Spleen (tissue), 7 donors: Measurements from ENCODE around the gene ZEB2.

Experiments used
- POLR2A ChIP-seq, 3 donors: fragments of 450-650 bp; IDR thresholded peaks; one replicate each; pipeline ENCODE4 v1.5.1; 2017; ENCODE audit warnings: antibody characterized with exemption in 3 of 3, mild to moderate bottlenecking in 1 of 3
- TF ChIP-seq, protein P1 (sequence below), 11 experiments: fragments of 200-600 bp in 7 of 11; fragments of 450-650 bp in 4 of 11; sonication (generic) in 4 of 11; IDR thresholded peaks in 8 of 11; conservative IDR thresholded peaks in 3 of 11; 1 replicate in 7 of 11; 2 replicates in 4 of 11; pipeline versions ENCODE4 v1.4.0 to v1.8.0; 2016 to 2021; ENCODE audit warnings: antibody characterized with exemption in 11 of 11, inconsistent platforms in 4 of 11, mild to moderate bottlenecking in 1 of 11
- donor health status: DM: no; HTN: no; CAD: no; lungs with moderate emphysema.
- donor health status: DM: no; HTN: no; CAD: no.
- donor health status: DM: no; HTN: no; CAD: no.

- no peak for TF ChIP-seq POLR2A (IDR thresholded peaks at IDR 0.05)
- TF ChIP-seq, protein P1, sequence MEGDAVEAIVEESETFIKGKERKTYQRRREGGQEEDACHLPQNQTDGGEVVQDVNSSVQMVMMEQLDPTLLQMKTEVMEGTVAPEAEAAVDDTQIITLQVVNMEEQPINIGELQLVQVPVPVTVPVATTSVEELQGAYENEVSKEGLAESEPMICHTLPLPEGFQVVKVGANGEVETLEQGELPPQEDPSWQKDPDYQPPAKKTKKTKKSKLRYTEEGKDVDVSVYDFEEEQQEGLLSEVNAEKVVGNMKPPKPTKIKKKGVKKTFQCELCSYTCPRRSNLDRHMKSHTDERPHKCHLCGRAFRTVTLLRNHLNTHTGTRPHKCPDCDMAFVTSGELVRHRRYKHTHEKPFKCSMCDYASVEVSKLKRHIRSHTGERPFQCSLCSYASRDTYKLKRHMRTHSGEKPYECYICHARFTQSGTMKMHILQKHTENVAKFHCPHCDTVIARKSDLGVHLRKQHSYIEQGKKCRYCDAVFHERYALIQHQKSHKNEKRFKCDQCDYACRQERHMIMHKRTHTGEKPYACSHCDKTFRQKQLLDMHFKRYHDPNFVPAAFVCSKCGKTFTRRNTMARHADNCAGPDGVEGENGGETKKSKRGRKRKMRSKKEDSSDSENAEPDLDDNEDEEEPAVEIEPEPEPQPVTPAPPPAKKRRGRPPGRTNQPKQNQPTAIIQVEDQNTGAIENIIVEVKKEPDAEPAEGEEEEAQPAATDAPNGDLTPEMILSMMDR (IDR thresholded peaks at IDR 0.05 in 8 of 11, conservative IDR thresholded peaks at IDR 0.05 in 3 of 11), result no peak
Measured at GRCh38 chr2:144350151-144350802, 169.6 kb downstream of the ZEB2 start.
